Endothelial cell of coronary artery (primary cell): ENCODE data around the gene NPHP3. TPM values are rescaled to one million over a fixed set of nuclear protein-coding genes. Genes with fewer than 3 reads are reported as not detected.

ENCODE experiments used
- total RNA-seq: library from RNA; depleted of rRNA; stranded (reverse); fragments of >200 nt; gene quantifications from 2 replicates; pipeline ENCODE4 v1.2.3, GENCODE V29; 2014

NPHP3 gene, protein sequence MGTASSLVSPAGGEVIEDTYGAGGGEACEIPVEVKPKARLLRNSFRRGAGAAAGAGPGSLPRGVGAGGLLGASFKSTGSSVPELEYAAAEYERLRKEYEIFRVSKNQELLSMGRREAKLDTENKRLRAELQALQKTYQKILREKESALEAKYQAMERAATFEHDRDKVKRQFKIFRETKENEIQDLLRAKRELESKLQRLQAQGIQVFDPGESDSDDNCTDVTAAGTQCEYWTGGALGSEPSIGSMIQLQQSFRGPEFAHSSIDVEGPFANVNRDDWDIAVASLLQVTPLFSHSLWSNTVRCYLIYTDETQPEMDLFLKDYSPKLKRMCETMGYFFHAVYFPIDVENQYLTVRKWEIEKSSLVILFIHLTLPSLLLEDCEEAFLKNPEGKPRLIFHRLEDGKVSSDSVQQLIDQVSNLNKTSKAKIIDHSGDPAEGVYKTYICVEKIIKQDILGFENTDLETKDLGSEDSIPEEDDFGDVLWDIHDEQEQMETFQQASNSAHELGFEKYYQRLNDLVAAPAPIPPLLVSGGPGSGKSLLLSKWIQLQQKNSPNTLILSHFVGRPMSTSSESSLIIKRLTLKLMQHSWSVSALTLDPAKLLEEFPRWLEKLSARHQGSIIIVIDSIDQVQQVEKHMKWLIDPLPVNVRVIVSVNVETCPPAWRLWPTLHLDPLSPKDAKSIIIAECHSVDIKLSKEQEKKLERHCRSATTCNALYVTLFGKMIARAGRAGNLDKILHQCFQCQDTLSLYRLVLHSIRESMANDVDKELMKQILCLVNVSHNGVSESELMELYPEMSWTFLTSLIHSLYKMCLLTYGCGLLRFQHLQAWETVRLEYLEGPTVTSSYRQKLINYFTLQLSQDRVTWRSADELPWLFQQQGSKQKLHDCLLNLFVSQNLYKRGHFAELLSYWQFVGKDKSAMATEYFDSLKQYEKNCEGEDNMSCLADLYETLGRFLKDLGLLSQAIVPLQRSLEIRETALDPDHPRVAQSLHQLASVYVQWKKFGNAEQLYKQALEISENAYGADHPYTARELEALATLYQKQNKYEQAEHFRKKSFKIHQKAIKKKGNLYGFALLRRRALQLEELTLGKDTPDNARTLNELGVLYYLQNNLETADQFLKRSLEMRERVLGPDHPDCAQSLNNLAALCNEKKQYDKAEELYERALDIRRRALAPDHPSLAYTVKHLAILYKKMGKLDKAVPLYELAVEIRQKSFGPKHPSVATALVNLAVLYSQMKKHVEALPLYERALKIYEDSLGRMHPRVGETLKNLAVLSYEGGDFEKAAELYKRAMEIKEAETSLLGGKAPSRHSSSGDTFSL (N-terminal part only)
- total RNA-seq, result 15.1 and 16.8 TPM in 2 replicates

DNA sequence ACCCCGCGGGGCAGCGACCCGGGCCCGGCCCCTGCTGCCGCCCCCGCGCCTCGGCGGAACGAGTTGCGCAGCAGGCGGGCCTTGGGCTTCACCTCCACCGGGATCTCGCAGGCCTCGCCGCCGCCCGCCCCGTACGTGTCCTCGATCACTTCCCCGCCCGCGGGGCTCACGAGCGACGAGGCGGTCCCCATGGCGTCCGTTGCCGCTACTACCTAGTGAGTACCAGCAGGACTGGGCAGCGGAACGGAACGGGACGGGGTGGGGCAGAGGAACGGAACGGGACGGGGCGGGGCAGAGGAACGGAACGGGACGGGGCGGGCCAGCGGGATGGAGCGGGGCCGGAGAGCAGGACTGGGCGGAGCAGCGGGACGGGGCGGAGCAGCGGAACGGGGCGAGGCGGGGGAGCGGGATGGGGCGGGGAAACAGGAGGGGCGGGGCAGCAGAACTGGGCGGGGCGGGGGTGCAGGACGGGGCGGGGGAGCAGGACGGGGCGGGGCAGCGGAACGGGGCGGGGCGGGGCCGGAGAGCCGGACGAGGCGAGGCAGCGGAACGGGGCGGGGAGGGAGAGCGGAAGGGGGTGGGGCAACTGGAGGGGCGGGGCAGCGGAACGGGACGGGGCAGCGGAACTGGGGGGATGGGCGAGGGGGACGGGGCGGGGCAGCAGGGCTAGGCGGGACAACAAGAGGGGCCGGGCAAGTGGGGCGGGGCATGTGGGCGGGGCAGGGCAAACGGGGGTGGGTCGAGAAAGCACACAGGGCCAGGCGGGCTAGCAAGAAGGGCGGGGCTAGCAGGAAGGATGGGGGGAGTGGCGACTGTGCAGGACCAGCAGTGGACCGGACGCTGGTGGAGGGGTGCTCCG, at the start of gene NPHP3:
TSS of gene NPHP3 (minus strand) at position 245 of the 859 bp plus-strand sequence. CDS start at position 191, 54 bp downstream.

DNA sequence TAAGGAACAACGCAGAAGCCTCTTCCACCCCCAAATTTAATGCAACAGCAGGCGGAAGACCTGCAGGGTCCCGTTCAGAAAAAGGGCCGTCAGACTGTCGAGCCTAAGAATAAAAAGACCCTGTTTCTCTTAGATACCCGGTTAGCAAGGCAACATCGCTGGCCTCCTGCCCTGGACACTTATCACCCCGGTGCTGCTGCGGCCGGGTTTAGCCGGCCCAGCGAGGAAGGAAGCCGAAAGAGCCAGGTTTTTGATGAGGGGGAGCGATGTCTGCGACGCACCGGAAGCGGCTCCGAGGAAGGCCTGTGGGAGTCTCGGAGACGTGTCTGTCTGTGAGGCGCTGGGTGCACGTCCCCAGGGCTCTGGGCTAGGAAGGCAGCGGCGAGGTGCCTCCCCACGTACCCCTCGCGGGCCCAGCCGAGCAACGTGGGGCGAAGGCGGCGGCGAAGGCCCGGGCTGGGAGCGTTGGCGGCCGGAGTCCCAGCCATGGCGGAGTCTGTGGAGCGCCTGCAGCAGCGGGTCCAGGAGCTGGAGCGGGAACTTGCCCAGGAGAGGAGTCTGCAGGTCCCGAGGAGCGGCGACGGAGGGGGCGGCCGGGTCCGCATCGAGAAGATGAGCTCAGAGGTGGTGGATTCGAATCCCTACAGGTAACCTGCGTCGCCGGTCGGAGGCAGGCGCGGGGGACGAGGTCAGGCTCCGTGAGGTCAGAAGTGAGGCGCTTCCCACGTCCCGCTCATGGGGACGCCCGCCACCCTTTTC, 62.0 kb downstream of the NPHP3 start, which contains the start of gene UBA5:
TSS of gene UBA5 (plus strand) at position 278 of the 759 bp plus-strand sequence. CDS start at position 487, 209 bp downstream.

DNA sequence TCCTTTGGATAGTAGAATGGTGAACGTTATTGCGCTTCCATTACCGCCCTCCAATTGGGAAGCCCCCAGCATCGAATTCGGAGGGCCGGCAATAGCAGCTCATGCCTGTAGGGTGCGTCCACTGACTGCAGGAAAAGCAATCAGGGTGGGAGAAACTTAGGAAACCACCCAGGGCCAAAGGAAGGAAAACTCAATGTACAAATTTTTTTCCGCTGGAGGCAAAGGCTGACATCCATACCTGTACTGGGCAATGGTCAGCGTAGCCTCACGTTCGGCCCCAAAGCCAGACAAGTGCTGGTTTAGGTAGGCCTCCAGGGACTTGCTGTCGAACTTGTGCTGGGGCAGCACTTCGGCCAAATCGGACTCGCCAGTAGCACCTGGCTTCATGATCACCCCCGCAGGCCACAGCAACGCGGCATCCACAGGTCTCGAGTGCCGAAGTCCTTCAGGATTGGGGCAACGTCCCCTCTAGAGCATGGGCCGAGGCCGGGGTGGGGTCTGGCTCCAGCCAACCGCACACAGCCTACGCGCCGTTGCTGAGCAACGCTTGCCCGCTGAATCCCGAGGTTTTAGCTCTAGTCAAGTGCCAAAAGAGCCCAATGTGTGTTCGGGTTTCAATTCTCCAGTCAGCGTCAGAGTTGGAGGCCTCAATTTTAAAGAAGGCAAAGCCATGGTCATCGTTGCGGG, 62.7 kb downstream of the NPHP3 start, which contains the start of gene ACAD11:
TSS of gene ACAD11 (minus strand) at position 445 of the 687 bp plus-strand sequence. CDS start at position 387, 58 bp downstream.

Other genes with a start within 250 kb of the NPHP3 start
- 0.18 and 0.47 TPM in 2 replicates for gene ACKR4, start 125.1 kb downstream of the NPHP3 start, total RNA-seq
- gene ACAD11, start 62.6 kb downstream of the NPHP3 start, total RNA-seq, result 19.7 and 29.8 TPM in 2 replicates
- 37.6 and 49.5 TPM in 2 replicates for gene UBA5, start 62.1 kb downstream of the NPHP3 start, total RNA-seq